ENCODE data around the gene RFX6. TPM values are rescaled to one million over a fixed set of nuclear protein-coding genes. Genes with fewer than 3 reads are reported as not detected.
"Not testable (repeated sequence)": the region's sequence is repeated elsewhere in the genome, so short reads cannot be mapped to it uniquely, and the experiment has no call there.

RFX6 gene
- not detected for polyA plus RNA-seq (2013, experiment 1 of 2)
- polyA plus RNA-seq (2013, experiment 2 of 2) = 0.01 TPM

DNA sequence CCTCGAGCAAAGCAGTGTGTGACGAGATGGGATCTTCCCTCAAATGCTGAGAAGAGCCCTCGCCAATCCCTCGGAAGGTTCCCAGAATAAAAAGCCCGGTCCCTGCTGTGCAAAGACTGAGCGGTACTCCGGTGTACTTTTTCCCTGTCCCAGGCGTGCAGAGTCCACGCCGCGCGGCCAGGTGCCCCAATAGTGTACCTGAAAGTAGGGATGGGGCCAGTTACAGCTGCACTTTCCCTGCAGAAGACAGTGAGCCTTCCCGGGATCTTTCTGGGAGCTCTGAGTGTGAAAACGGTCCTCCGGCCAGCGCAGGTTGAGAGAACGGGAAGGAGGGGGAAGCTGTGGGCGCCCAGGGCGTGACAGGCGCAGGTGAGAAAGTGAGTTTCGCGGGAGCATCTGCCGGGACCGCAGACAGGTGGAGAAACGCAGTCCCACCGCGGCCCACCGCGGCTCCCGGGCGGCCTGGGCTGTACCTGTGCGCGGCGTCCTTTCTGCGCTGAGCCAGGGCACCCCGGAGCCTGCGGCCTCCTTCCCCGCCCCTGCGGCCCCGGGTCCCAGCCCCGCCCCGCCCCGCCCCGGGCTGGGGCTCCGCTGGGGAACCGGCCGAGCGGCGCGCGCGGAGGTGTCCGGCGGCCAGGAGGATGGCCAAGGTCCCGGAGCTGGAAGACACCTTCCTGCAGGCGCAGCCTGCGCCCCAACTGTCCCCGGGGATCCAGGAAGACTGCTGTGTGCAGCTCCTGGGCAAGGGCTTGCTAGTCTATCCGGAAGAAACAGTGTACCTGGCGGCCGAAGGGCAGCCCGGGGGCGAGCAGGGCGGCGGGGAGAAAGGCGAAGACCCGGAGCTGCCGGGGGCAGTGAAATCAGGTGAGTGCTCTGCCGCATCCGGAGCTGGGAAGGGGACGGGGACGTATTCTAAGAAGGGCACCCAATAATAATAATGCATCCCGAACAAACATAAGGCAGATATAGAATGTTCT lies at the start of gene RFX6:
RFX6 (plus strand) TSS at position 608 of the 977 bp plus-strand sequence; CDS start at position 642, 34 bp downstream.
- no peaks in the 10 kb centered on the region for H3K79me2 ChIP-seq (ENCODE audit: control insufficient read depth, insufficient read depth, low read length)
- H4K5ac ChIP-seq (ENCODE audit: low read length) = no peak within 1 kb of the TSS
- no peak within 1 kb of the TSS for H2AK5ac ChIP-seq (ENCODE audit: low read length)
- H3K36me3 ChIP-seq (ENCODE audit: control insufficient read depth, insufficient read depth, low read length) = no peaks in the 10 kb centered on the region
- H3K4me1 ChIP-seq (ENCODE audit: control insufficient read depth, low read depth, low read length) = no peaks in the 10 kb centered on the region
- H2BK15ac ChIP-seq (replicated peaks; ENCODE audit: low read depth) = no peak within 1 kb of the TSS
- WGBS (ENCODE audit: extremely low coverage, insufficient coverage, low lambda C conversion rate) = no CpG with 5 or more reads among the region's 73 CpGs
- H3K18ac ChIP-seq (ENCODE audit: low read length) = no peak within 1 kb of the TSS
- peaks cover 21% of the 10 kb centered on the region for H3K27me3 ChIP-seq (ENCODE audit: insufficient read depth, low read length, poor library complexity)
- H3K4ac ChIP-seq (ENCODE audit: low read depth, low read length) = no peak within 1 kb of the TSS
- peak within 1 kb of the TSS; percentile 67 for H3K56ac ChIP-seq (ENCODE audit: low read length)
- H4K8ac ChIP-seq (ENCODE audit: low read depth, low read length) = no peak within 1 kb of the TSS
- peak within 1 kb of the TSS; percentile 79 for H3K4me2 ChIP-seq (ENCODE audit: low read length)
- no peak within 1 kb of the TSS for H3K27ac ChIP-seq (ENCODE audit: low read depth, low read length)
- peak within 1 kb of the TSS; percentile 43 for H3K4me3 ChIP-seq (ENCODE audit: low read length)
- H2BK5ac ChIP-seq (ENCODE audit: low read length) = no peak within 1 kb of the TSS
- H3K23ac ChIP-seq (ENCODE audit: low read length) = no peak within 1 kb of the TSS
- H3K9ac ChIP-seq (ENCODE audit: low read length) = peak within 1 kb of the TSS; percentile 38
- H3K79me1 ChIP-seq (ENCODE audit: low read length) = no peaks in the 10 kb centered on the region
- peak; percentile 19 for DNase-seq
- H2BK120ac ChIP-seq (ENCODE audit: low read depth, low read length) = no peak within 1 kb of the TSS

DNA sequence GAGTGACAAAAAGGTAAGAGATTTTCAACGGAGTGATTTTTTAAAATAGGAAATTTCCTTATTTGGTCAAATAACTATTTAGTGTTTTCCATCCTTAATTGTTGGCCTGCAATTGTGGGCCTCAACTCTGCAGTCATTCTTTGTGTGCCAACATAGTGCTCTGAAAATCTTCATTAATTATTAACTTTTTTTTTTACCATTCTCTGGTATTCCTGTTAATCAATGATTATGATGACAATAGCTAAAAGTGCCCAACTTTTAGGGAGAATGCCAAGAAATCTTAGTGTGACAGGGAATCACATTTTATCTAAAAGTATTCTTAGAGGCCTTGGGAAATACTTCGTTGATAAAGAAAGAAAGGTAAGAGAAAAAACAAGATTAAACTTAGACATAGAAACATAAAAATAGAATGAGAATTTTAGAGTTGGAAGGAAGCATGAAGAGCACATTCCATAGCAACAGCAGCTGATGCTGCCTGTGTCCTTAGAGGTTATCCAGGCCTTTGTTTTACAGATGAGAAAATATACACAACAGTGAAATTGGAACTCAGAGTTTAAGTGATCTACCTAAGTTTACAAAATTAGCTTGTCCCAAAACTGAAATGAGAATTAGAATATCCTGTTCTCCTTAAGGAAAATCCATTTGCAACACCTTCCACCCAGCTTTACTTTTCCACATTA lies 49.3 kb upstream of the RFX6 start:
- H3K27me3 ChIP-seq (ENCODE audit: insufficient read depth, low read length, poor library complexity) = no peaks in the 10 kb centered on the region
- no peak for DNase-seq
- no peaks in the 10 kb centered on the region for H3K4me1 ChIP-seq (ENCODE audit: control insufficient read depth, low read depth, low read length)
- no peaks in the 10 kb centered on the region for H3K36me3 ChIP-seq (ENCODE audit: control insufficient read depth, insufficient read depth, low read length)
- WGBS (ENCODE audit: extremely low coverage, insufficient coverage, low lambda C conversion rate) = no CpG with 5 or more reads among the region's 2 CpGs
- H3K27ac ChIP-seq (ENCODE audit: low read depth, low read length) = no peak overlapping the region
- H2AK5ac ChIP-seq (ENCODE audit: low read length) = no peak overlapping the region
- H2BK5ac ChIP-seq (ENCODE audit: low read length) = no peak overlapping the region
- H3K79me2 ChIP-seq (ENCODE audit: control insufficient read depth, insufficient read depth, low read length) = no peaks in the 10 kb centered on the region
- no peak overlapping the region for H3K9ac ChIP-seq (ENCODE audit: low read length)
- no peaks in the 10 kb centered on the region for H3K79me1 ChIP-seq (ENCODE audit: low read length)
- no peak overlapping the region for H3K4me3 ChIP-seq (ENCODE audit: low read length)
- H3K4me2 ChIP-seq (ENCODE audit: low read length) = no peak overlapping the region
- no peak overlapping the region for H3K56ac ChIP-seq (ENCODE audit: low read length)
- no peak overlapping the region for H3K18ac ChIP-seq (ENCODE audit: low read length)
- no peak overlapping the region for H2BK15ac ChIP-seq (replicated peaks; ENCODE audit: low read depth)
- no peak overlapping the region for H2BK120ac ChIP-seq (ENCODE audit: low read depth, low read length)
- no peak overlapping the region for H3K23ac ChIP-seq (ENCODE audit: low read length)
- no peak overlapping the region for H4K8ac ChIP-seq (ENCODE audit: low read depth, low read length)
- H4K5ac ChIP-seq (ENCODE audit: low read length) = no peak overlapping the region
- no peak overlapping the region for H3K4ac ChIP-seq (ENCODE audit: low read depth, low read length)

DNA sequence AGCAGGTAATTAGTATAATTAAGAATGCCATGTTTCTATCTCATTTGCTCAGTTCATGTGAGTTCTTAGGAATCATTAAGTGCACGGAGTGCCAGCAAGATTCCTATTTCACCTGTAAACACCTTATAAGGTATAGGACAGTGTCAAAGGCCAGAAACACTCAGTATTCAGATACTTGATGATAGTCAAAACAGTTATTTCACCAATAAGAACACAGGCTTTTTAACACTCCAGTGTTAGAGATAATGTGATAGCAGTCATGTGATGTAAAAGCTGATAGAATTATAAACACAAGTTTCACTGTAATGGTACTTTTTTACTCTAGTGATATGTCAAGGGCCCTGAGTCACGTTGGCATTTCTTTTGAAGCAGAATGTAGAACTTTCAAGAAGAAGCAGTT lies 48.1 kb upstream of the RFX6 start, which contains the start of gene GPRC6A:
GPRC6A (minus strand) TSS at position 101 of the 400 bp plus-strand sequence; CDS start at position 31, 70 bp downstream.
- Histone ChIP-seq H3K56ac (ENCODE audit: low read length) (no peak within 1 kb of the TSS), H4K5ac (ENCODE audit: low read length) (no peak within 1 kb of the TSS), H3K23ac (ENCODE audit: low read length) (no peak within 1 kb of the TSS), H2BK5ac (ENCODE audit: low read length) (no peak within 1 kb of the TSS), H3K4me3 (ENCODE audit: low read length) (no peak within 1 kb of the TSS), H3K27me3 (ENCODE audit: insufficient read depth, low read length, poor library complexity) (no peaks in the 10 kb centered on the region), H3K79me1 (ENCODE audit: low read length) (no peaks in the 10 kb centered on the region), H3K9ac (ENCODE audit: low read length) (no peak within 1 kb of the TSS), H3K27ac (ENCODE audit: low read depth, low read length) (no peak within 1 kb of the TSS), H3K18ac (ENCODE audit: low read length) (no peak within 1 kb of the TSS), H3K4me1 (ENCODE audit: control insufficient read depth, low read depth, low read length) (no peaks in the 10 kb centered on the region), H2AK5ac (ENCODE audit: low read length) (no peak within 1 kb of the TSS), H3K4ac (ENCODE audit: low read depth, low read length) (no peak within 1 kb of the TSS), H3K79me2 (ENCODE audit: control insufficient read depth, insufficient read depth, low read length) (no peaks in the 10 kb centered on the region), H3K4me2 (ENCODE audit: low read length) (no peak within 1 kb of the TSS), H2BK120ac (ENCODE audit: low read depth, low read length) (no peak within 1 kb of the TSS), H2BK15ac (replicated peaks; ENCODE audit: low read depth) (no peak within 1 kb of the TSS), H3K36me3 (ENCODE audit: control insufficient read depth, insufficient read depth, low read length) (no peaks in the 10 kb centered on the region), H4K8ac (ENCODE audit: low read depth, low read length) (no peak within 1 kb of the TSS)
- no peak for DNase-seq
- WGBS (ENCODE audit: extremely low coverage, insufficient coverage, low lambda C conversion rate) = no CpG with 5 or more reads among the region's 2 CpGs

- not testable (repeated sequence) for H3K23ac ChIP-seq (ENCODE audit: low read length); H2BK15ac ChIP-seq (replicated peaks; ENCODE audit: low read depth); H3K9ac ChIP-seq (ENCODE audit: low read length); H2BK120ac ChIP-seq (ENCODE audit: low read depth, low read length); H3K36me3 ChIP-seq (ENCODE audit: control insufficient read depth, insufficient read depth, low read length); H3K18ac ChIP-seq (ENCODE audit: low read length); H4K5ac ChIP-seq (ENCODE audit: low read length); H3K4me2 ChIP-seq (ENCODE audit: low read length); H2BK5ac ChIP-seq (ENCODE audit: low read length); H3K27ac ChIP-seq (ENCODE audit: low read depth, low read length); H3K4me1 ChIP-seq (ENCODE audit: control insufficient read depth, low read depth, low read length); H3K79me2 ChIP-seq (ENCODE audit: control insufficient read depth, insufficient read depth, low read length); H3K4me3 ChIP-seq (ENCODE audit: low read length); DNase-seq; H3K56ac ChIP-seq (ENCODE audit: low read length); H3K4ac ChIP-seq (ENCODE audit: low read depth, low read length); H4K8ac ChIP-seq (ENCODE audit: low read depth, low read length); H3K79me1 ChIP-seq (ENCODE audit: low read length); H3K27me3 ChIP-seq (ENCODE audit: insufficient read depth, low read length, poor library complexity); H2AK5ac ChIP-seq (ENCODE audit: low read length)
- no CpG with 5 or more reads among the region's 2 CpGs for WGBS (ENCODE audit: extremely low coverage, insufficient coverage, low lambda C conversion rate)
Observed at GRCh38 chr6:116834526-116834925, 42.5 kb upstream of the RFX6 start.

DNA sequence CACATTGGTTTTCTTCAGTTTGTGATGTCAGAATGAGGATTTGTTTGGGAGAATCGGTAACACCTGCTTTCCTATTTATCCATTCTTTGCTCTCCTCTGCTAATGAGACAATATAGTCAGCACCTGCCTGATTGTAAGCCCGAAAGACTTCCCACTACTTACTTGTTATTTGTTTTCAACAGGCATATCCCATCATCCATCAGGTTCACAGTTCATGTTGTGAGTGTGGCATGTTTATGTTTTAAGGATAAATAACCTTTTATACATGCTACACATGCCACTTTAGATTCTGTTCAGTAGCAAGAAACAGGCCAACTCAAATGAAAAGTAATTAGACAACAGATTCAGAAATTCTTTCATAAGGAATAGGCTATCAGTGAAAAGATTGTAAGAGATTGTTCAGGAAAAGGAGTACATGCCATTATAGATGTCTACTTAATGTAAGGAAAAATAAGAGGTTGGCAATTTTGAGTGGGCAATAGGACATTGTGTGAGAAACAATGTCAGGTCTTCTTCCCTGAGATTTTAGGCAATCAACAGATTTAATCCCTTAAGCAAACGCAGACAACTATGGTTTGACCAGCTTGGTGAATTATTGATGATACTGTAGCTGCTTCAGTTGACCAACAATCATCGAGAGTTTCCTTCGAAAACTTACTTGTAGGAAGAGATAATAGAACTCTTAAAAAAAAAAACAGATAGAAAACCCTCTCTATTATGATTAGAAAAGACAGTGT lies 40.3 kb upstream of the RFX6 start:
- Histone ChIP-seq H2BK120ac (ENCODE audit: low read depth, low read length) (no peak overlapping the region), H3K79me1 (ENCODE audit: low read length) (no peaks in the 10 kb centered on the region), H3K4me3 (ENCODE audit: low read length) (no peak overlapping the region), H3K9ac (ENCODE audit: low read length) (no peak overlapping the region), H3K18ac (ENCODE audit: low read length) (no peak overlapping the region), H3K4ac (ENCODE audit: low read depth, low read length) (no peak overlapping the region), H3K4me1 (ENCODE audit: control insufficient read depth, low read depth, low read length) (no peaks in the 10 kb centered on the region), H3K56ac (ENCODE audit: low read length) (no peak overlapping the region), H4K8ac (ENCODE audit: low read depth, low read length) (no peak overlapping the region), H2AK5ac (ENCODE audit: low read length) (no peak overlapping the region), H3K4me2 (ENCODE audit: low read length) (no peak overlapping the region), H3K36me3 (ENCODE audit: control insufficient read depth, insufficient read depth, low read length) (no peaks in the 10 kb centered on the region), H3K23ac (ENCODE audit: low read length) (no peak overlapping the region), H2BK5ac (ENCODE audit: low read length) (no peak overlapping the region), H2BK15ac (replicated peaks; ENCODE audit: low read depth) (no peak overlapping the region), H3K79me2 (ENCODE audit: control insufficient read depth, insufficient read depth, low read length) (no peaks in the 10 kb centered on the region), H3K27me3 (ENCODE audit: insufficient read depth, low read length, poor library complexity) (no peaks in the 10 kb centered on the region), H3K27ac (ENCODE audit: low read depth, low read length) (no peak overlapping the region), H4K5ac (ENCODE audit: low read length) (no peak overlapping the region)
- WGBS (ENCODE audit: extremely low coverage, insufficient coverage, low lambda C conversion rate) = no CpG with 5 or more reads among the region's 5 CpGs
- DNase-seq = no peak

Data from mesendoderm (in vitro differentiated cells).